IMR-90 (cell line): Measurements from ENCODE around the gene ELFN1. TPM values are rescaled to one million over a fixed set of nuclear protein-coding genes. Genes with fewer than 3 reads are reported as not detected.
A peak's percentile ranks its signal among the peaks of the same experiment; 100 is the strongest.

Experiments
- ATAC-seq: fragments of 200-7000 bp; cut with Tn5 transposase; 2 replicates; pipeline ENCODE4 v1.9.1; 2020; ENCODE audit warnings: low read depth, mild to moderate bottlenecking, moderate library complexity
- BruUV-seq: library from RNA; stranded (reverse); fragments of 400-500 nt; replicated peaks from 2 replicates; lab custom pipeline; 2021; lab: Mats Ljungman, UMichigan
- CTCF ChIA-PET: fragments of 300-600 bp; formaldehyde crosslinking; extraction: SDS; loops from one replicate; lab custom pipeline; 2021; ENCODE audit warnings: antibody characterized with exemption; lab: Yijun Ruan, JAX
- POLR2A ChIA-PET: fragments of 300-600 bp; sonication (Branson Sonifier 250); formaldehyde crosslinking; loops from one replicate; lab custom pipeline; 2022; ENCODE audit warnings: antibody characterized with exemption; ENCODE audit not compliant: unreplicated experiment; lab: Charles Lee
- DNase-seq: peaks from one replicate; pipeline ENCODE4 v3.0.0; 2013
- H2AFZ ChIP-seq: replicated peaks from 2 replicates; pipeline ENCODE3; 2013; ENCODE audit warnings: low read length, mild to moderate bottlenecking; ENCODE audit not compliant: poor library complexity
- H2AK5ac ChIP-seq: 2 replicates; pipeline ENCODE4 v1.6.1; 2013; ENCODE audit warnings: low read depth, low read length, inconsistent platforms
- H2AK9ac ChIP-seq: replicated peaks from 2 replicates; pipeline ENCODE3; 2013; ENCODE audit warnings: mild to moderate bottlenecking, low read depth, low read length, moderate library complexity; ENCODE audit not compliant: poor library complexity
- H2BK120ac ChIP-seq: 2 replicates; pipeline ENCODE4 v1.6.1; 2013; ENCODE audit warnings: low read depth, low read length, inconsistent platforms
- H2BK15ac ChIP-seq: 3 replicates; pipeline ENCODE4 v1.6.1; 2013; ENCODE audit warnings: low read depth, low read length, inconsistent platforms
- H2BK20ac ChIP-seq: 2 replicates; pipeline ENCODE4 v1.6.1; 2013; ENCODE audit warnings: low read depth, mild to moderate bottlenecking, inconsistent platforms, low read length, moderate library complexity
- H2BK5ac ChIP-seq: 2 replicates; pipeline ENCODE4 v1.6.1; 2013; ENCODE audit warnings: mild to moderate bottlenecking, low read depth, low read length, inconsistent platforms; ENCODE audit not compliant: poor library complexity, severe bottlenecking
- H3K14ac ChIP-seq: replicated peaks from 2 replicates; pipeline ENCODE4 v1.6.1; 2013; ENCODE audit warnings: low read depth, low read length, inconsistent platforms
- H3K18ac ChIP-seq: 2 replicates; pipeline ENCODE4 v1.6.1; 2013; ENCODE audit warnings: low read depth, low read length, control low read depth
- H3K23ac ChIP-seq: 2 replicates; pipeline ENCODE4 v1.6.1; 2013; ENCODE audit warnings: low read depth, low read length, inconsistent platforms
- H3K27ac ChIP-seq: 2 replicates; pipeline ENCODE4 v1.5.1; 2013; ENCODE audit warnings: mild to moderate bottlenecking, control low read depth, low read length; ENCODE audit not compliant: insufficient read depth
- H3K27me3 ChIP-seq: 2 replicates; pipeline ENCODE4 v1.6.1; 2013; ENCODE audit warnings: low read length; ENCODE audit not compliant: control insufficient read depth, insufficient read depth
- H3K36me3 ChIP-seq: 2 replicates; pipeline ENCODE4 v1.6.1; 2013; ENCODE audit warnings: low read length, mixed read lengths; ENCODE audit not compliant: control insufficient read depth, insufficient read depth
- H3K4ac ChIP-seq: 2 replicates; pipeline ENCODE4 v1.6.1; 2013; ENCODE audit warnings: low read depth, low read length, inconsistent platforms
- H3K4me1 ChIP-seq: 2 replicates; pipeline ENCODE4 v1.6.1; 2013; ENCODE audit warnings: low read length, mixed read lengths; ENCODE audit not compliant: control insufficient read depth, insufficient read depth
- H3K4me2 ChIP-seq: 2 replicates; pipeline ENCODE4 v1.6.1; 2013; ENCODE audit warnings: low read depth, mild to moderate bottlenecking, control low read depth, low read length, moderate library complexity
- H3K4me3 ChIP-seq: 2 replicates; pipeline ENCODE4 v1.5.1; 2013; ENCODE audit warnings: low read depth, mild to moderate bottlenecking, control low read depth, low read length, moderate library complexity; ENCODE audit not compliant: insufficient read depth
- H3K56ac ChIP-seq: 2 replicates; pipeline ENCODE4 v1.6.1; 2013; ENCODE audit warnings: low read length, inconsistent platforms; ENCODE audit not compliant: insufficient read depth; ENCODE audit errors: extremely low read depth
- H3K79me1 ChIP-seq, 2 experiments: 2 replicates each; pipeline ENCODE4 v1.6.1; 2013; ENCODE audit warnings: low read length in 2 of 2, inconsistent platforms in 1 of 2, low read depth in 1 of 2
- H3K9ac ChIP-seq: 2 replicates; pipeline ENCODE4 v1.6.1; 2013; ENCODE audit warnings: low read depth, low read length, control low read depth
- H3K9me1 ChIP-seq: 2 replicates; pipeline ENCODE4 v1.6.1; 2013; ENCODE audit warnings: low read length, inconsistent platforms; ENCODE audit not compliant: insufficient read depth
- H3K9me3 ChIP-seq: 2 replicates; pipeline ENCODE4 v1.6.1; 2013; ENCODE audit warnings: low read length; ENCODE audit not compliant: control insufficient read depth, insufficient read depth
- H4K20me1 ChIP-seq: 2 replicates; pipeline ENCODE4 v1.6.1; 2013; ENCODE audit warnings: low read length, inconsistent platforms; ENCODE audit not compliant: insufficient read depth
- H4K5ac ChIP-seq: 2 replicates; pipeline ENCODE4 v1.6.1; 2013; ENCODE audit warnings: mild to moderate bottlenecking, low read depth, low read length, control low read depth
- H4K8ac ChIP-seq, 2 experiments: 2 replicates each; pipeline ENCODE4 v1.6.1; 2013; ENCODE audit warnings: low read depth in 2 of 2, low read length in 2 of 2, control low read depth in 1 of 2, inconsistent platforms in 1 of 2
- H4K91ac ChIP-seq: 2 replicates; pipeline ENCODE4 v1.6.1; 2013; ENCODE audit warnings: low read depth, low read length, inconsistent platforms; ENCODE audit not compliant: insufficient read depth
- BHLHE40 ChIP-seq: fragments of 150-350 bp; IDR thresholded peaks from 2 replicates; pipeline ENCODE4 v1.6.1; 2016; ENCODE audit warnings: mild to moderate bottlenecking, low read depth, low read length
- CEBPB ChIP-seq: IDR thresholded peaks from 2 replicates; pipeline ENCODE4 v1.6.1; 2012; ENCODE audit warnings: low read depth, low read length, improper control_type of control experiment
- CHD1 ChIP-seq: IDR thresholded peaks from 2 replicates; pipeline ENCODE4 v1.6.1; 2012; ENCODE audit warnings: low read depth, low read length, improper control_type of control experiment
- CTCF ChIP-seq: conservative IDR thresholded peaks from 2 replicates; pipeline ENCODE4 v1.5.1; 2012; ENCODE audit warnings: mild to moderate bottlenecking, low read depth, low read length, improper control_type of control experiment
- ELK1 ChIP-seq: fragments of 150-350 bp; IDR thresholded peaks from 2 replicates; pipeline ENCODE4 v1.6.1; 2016; ENCODE audit warnings: low read depth, mild to moderate bottlenecking, low read length, moderate library complexity, borderline replicate concordance
- FOS ChIP-seq: fragments of 150-350 bp; IDR thresholded peaks from 2 replicates; pipeline ENCODE4 v1.6.1; 2016; ENCODE audit warnings: low read depth, low read length
- MAFK ChIP-seq: IDR thresholded peaks from 2 replicates; pipeline ENCODE4 v1.6.1; 2012; ENCODE audit warnings: low read depth, low read length, improper control_type of control experiment
- MAZ ChIP-seq: IDR thresholded peaks from 2 replicates; pipeline ENCODE4 v1.6.1; 2012; ENCODE audit warnings: low read depth, mild to moderate bottlenecking, low read length, improper control_type of control experiment, moderate library complexity, borderline replicate concordance
- MXI1 ChIP-seq: IDR thresholded peaks from 2 replicates; pipeline ENCODE4 v1.6.1; 2012; ENCODE audit warnings: low read depth, mild to moderate bottlenecking, low read length, moderate library complexity, borderline replicate concordance
- NFE2L2 ChIP-seq: fragments of 150-350 bp; IDR thresholded peaks from 2 replicates; pipeline ENCODE4 v1.6.1; 2016; ENCODE audit warnings: low read depth, mild to moderate bottlenecking, low read length
- POLR2A ChIP-seq: IDR thresholded peaks from 2 replicates; pipeline ENCODE4 v1.6.1; 2012; ENCODE audit warnings: mild to moderate bottlenecking, low read depth, low read length
- RAD21 ChIP-seq: IDR thresholded peaks from 2 replicates; pipeline ENCODE4 v1.6.1; 2012; ENCODE audit warnings: low read length, improper control_type of control experiment
- RCOR1 ChIP-seq: IDR thresholded peaks from 2 replicates; pipeline ENCODE4 v1.6.1; 2012; ENCODE audit warnings: mild to moderate bottlenecking, low read length, improper control_type of control experiment; ENCODE audit not compliant: insufficient replicate concordance
- RFX5 ChIP-seq: IDR thresholded peaks from 2 replicates; pipeline ENCODE4 v1.8.0; 2012; ENCODE audit warnings: low read depth, mild to moderate bottlenecking, low read length, moderate library complexity
- SMC3 ChIP-seq: fragments of 150-350 bp; IDR thresholded peaks from 2 replicates; pipeline ENCODE4 v1.6.1; 2016; ENCODE audit warnings: low read depth, mild to moderate bottlenecking, antibody characterized with exemption, low read length, moderate library complexity
- USF2 ChIP-seq: fragments of 150-350 bp; IDR thresholded peaks from 2 replicates; pipeline ENCODE4 v1.6.1; 2017; ENCODE audit warnings: mild to moderate bottlenecking, antibody characterized with exemption, low read length, low read depth
- WGBS, 2 experiments: methylation state at CpG; one replicate each; pipeline versions ENCODE4 v1.1.5 to v1.1.7; 2013; ENCODE audit warnings: missing lambda C conversion rate in 2 of 2; ENCODE audit not compliant: insufficient read length in 1 of 2; ENCODE audit errors: extremely low coverage in 2 of 2; 5-methylcytosine and 5-hydroxymethylcytosine counted together
- dilution Hi-C: fragments of 300-500 bp; cut with HindIII; formaldehyde crosslinking; loops from one replicate; pipeline ENCODE4 v1.14.3; 2018; ENCODE audit warnings: low sequenced_read_pairs; ENCODE audit not compliant: unreplicated experiment
- in situ Hi-C: fragments of 300-500 bp; cut with MboI; formaldehyde crosslinking; loops from 3 replicates; pipeline ENCODE4 v1.14.3; 2019; ENCODE audit warnings: low sequenced_read_pairs, inconsistent platforms, mixed read lengths
- intact Hi-C: fragments of 100-400 bp; cut with micrococcal nuclease; formaldehyde crosslinking; loops from 2 replicates; pipeline ENCODE4 v1.10.0; 2022
- polyA plus RNA-seq, 3 experiments: library from polyadenylated mRNA; depleted of rRNA; stranded (reverse); fragments of >200 nt; gene quantifications; 2 replicates each; pipeline ENCODE4 v1.2.3, GENCODE V29; 2012; ENCODE audit warnings: low replicate concordance in 1 of 3
- total RNA-seq: library from RNA; depleted of rRNA; stranded (reverse); fragments of >200 nt; gene quantifications from 2 replicates; pipeline ENCODE4 v1.2.3, GENCODE V29; 2012

The ELFN1 gene
- total and polyA plus RNA-seq, 2 of the 4 experiments (the other 2 are of a cell fraction), result 1.6 to 5.2 TPM

- POLR2A ChIA-PET, result no interaction called here
- Histone ChIP-seq H3K27me3 (peaks cover 9% of the 10 kb centered on the region; the same call in 1 of the 2 replicates), H3K36me3 (no peaks in the 10 kb centered on the region), H2BK5ac (no peak overlapping the region), H2AFZ (no peak overlapping the region), H3K4me1 (no peaks in the 10 kb centered on the region), H4K5ac (no peak overlapping the region), H4K8ac (no peak overlapping the region), H3K79me1 (no peaks in the 10 kb centered on the region), H3K23ac (no peak overlapping the region), H2AK5ac (no peak overlapping the region), H2BK120ac (no peak overlapping the region), H4K91ac (no peak overlapping the region), H3K14ac (no peak overlapping the region), H2AK9ac (peak overlapping the region; percentile 55), H3K4me3 (no peak overlapping the region), H4K20me1 (no peaks in the 10 kb centered on the region), H3K4ac (no peak overlapping the region), H3K27ac (no peak overlapping the region), H3K56ac (no peak overlapping the region), H3K9ac (no peak overlapping the region), H3K9me3 (no peaks in the 10 kb centered on the region), H3K18ac (no peak overlapping the region), H2BK20ac (no peak overlapping the region), H2BK15ac (no peak overlapping the region), H3K4me2 (no peak overlapping the region), H3K9me1 (no peaks in the 10 kb centered on the region)
- DNase-seq (no peak), ATAC-seq (no peak)
- 63% methylated on average over 8 of the region's 13 CpGs; no CpG with 5 or more reads in 1 of the 2 experiments for WGBS, 2 experiments
- intact Hi-C loops, result no loop called here
- no peak for TF ChIP-seq CEBPB
- TF ChIP-seq SMC3, result no peak
- TF ChIP-seq USF2, result no peak
- TF ChIP-seq BHLHE40, result no peak
- no peak for TF ChIP-seq ELK1
- TF ChIP-seq RFX5, result no peak
- no peak for TF ChIP-seq NFE2L2
- TF ChIP-seq MXI1, result no peak
- TF ChIP-seq FOS, result no peak
- TF ChIP-seq CTCF, result no peak
- TF ChIP-seq MAZ, result no peak
- TF ChIP-seq POLR2A, result no peak
- no peak for TF ChIP-seq MAFK
- no peak for TF ChIP-seq RCOR1
- no peak for TF ChIP-seq RAD21
- TF ChIP-seq CHD1, result no peak
- in situ Hi-C loops, result no loop called here
- no TSS peak for BruUV-seq
- CTCF ChIA-PET, result no interaction called here
- dilution Hi-C loops, result no loop called here
These were observed 46.3 kb upstream of the ELFN1 start for GRCh38 chr7:1623810-1624209.
